C4-2B (cell line): ENCODE data around the gene ADGRG4.

Experiments used
- CTCF ChIP-seq: fragments of 450-650 bp; conservative IDR thresholded peaks from 2 replicates; pipeline ENCODE4 v1.5.1; 2017; ENCODE audit warnings: mild to moderate bottlenecking
- ZFX ChIP-seq: fragments of 450-650 bp; IDR thresholded peaks from 2 replicates; pipeline ENCODE4 v1.6.1; 2017

- TF ChIP-seq CTCF (no peak), ZFX (no peak)
These were observed 147.2 kb downstream of the ADGRG4 start for GRCh38 chrX:136447968-136448367.
